DOHH2 (cell line): Measurements from ENCODE around the gene MAPK4.

Experiments
- H3F3A ChIP-seq: fragments of 200-600 bp; sonication (generic), shearing (Covaris generic); 2 replicates; pipeline ENCODE4 v1.6.0; 2016; ENCODE audit warnings: antibody characterized with exemption, mild to moderate bottlenecking; ENCODE audit not compliant: control insufficient read depth, insufficient read depth
- H3K27ac ChIP-seq: fragments of 200-600 bp; sonication (generic); 2 replicates; pipeline ENCODE4 v1.5.1; 2014; ENCODE audit warnings: low read depth, mild to moderate bottlenecking, low read length, moderate library complexity
- H3K27me3 ChIP-seq: fragments of 200-600 bp; sonication (generic); 2 replicates; pipeline ENCODE4 v1.6.1; 2014; ENCODE audit warnings: mild to moderate bottlenecking, low read length, mixed read lengths; ENCODE audit not compliant: control insufficient read depth
- H3K36me3 ChIP-seq: fragments of 200-600 bp; sonication (generic); 2 replicates; pipeline ENCODE4 v1.6.1; 2014; ENCODE audit warnings: mild to moderate bottlenecking, low read length, moderate library complexity, mixed read lengths; ENCODE audit not compliant: control insufficient read depth
- H3K4me1 ChIP-seq: fragments of 200-600 bp; sonication (generic); 2 replicates; pipeline ENCODE4 v1.6.1; 2014; ENCODE audit warnings: mild to moderate bottlenecking, low read length, mixed read lengths; ENCODE audit not compliant: control insufficient read depth
- H3K4me2 ChIP-seq: fragments of 200-600 bp; sonication (generic); 2 replicates; pipeline ENCODE4 v1.6.0; 2014; ENCODE audit warnings: mild to moderate bottlenecking, low read length, moderate library complexity
- H3K4me3 ChIP-seq: fragments of 200-600 bp; sonication (generic); 2 replicates; pipeline ENCODE4 v1.5.1; 2014; ENCODE audit warnings: mild to moderate bottlenecking, low read length, mixed read lengths
- H3K79me2 ChIP-seq: fragments of 200-600 bp; sonication (generic); 2 replicates; pipeline ENCODE4 v1.6.1; 2014; ENCODE audit warnings: mild to moderate bottlenecking, low read length, mixed read lengths; ENCODE audit not compliant: control insufficient read depth
- H3K9me2 ChIP-seq: fragments of 200-600 bp; sonication (generic); replicated peaks from 2 replicates; pipeline ENCODE4 v1.6.1; 2014; ENCODE audit warnings: mild to moderate bottlenecking, low read length, mixed read lengths; ENCODE audit not compliant: control insufficient read depth
- H3K9me3 ChIP-seq: fragments of 200-600 bp; sonication (generic); 2 replicates; pipeline ENCODE4 v1.6.1; 2014; ENCODE audit warnings: antibody characterized with exemption, low read length, mixed read lengths; ENCODE audit not compliant: control insufficient read depth, insufficient read depth
- H4K20me1 ChIP-seq: fragments of 200-600 bp; sonication (generic); 2 replicates; pipeline ENCODE4 v1.6.0; 2014; ENCODE audit warnings: low read depth, mild to moderate bottlenecking, antibody characterized with exemption, low read length, moderate library complexity; ENCODE audit not compliant: control insufficient read depth, insufficient read depth
- CTCF ChIP-seq: fragments of 200-600 bp; sonication (generic); IDR thresholded peaks from one replicate; pipeline ENCODE4 v1.5.1; 2014; ENCODE audit warnings: antibody characterized with exemption, mild to moderate bottlenecking, low read depth, low read length; ENCODE audit not compliant: poor library complexity, severe bottlenecking
- EZH2phosphoT487 ChIP-seq: fragments of 200-600 bp; sonication (generic); IDR thresholded peaks from 2 replicates; pipeline ENCODE4 v1.6.1; 2017; ENCODE audit warnings: borderline replicate concordance, mild to moderate bottlenecking, antibody characterized with exemption, low read length, moderate library complexity, mixed read lengths

The MAPK4 gene

GRCh38 chr18:50715919-50716318 lies 156.0 kb downstream of the MAPK4 start:
- H3K36me3 ChIP-seq, result no peaks in the 10 kb centered on the region
- H3K4me3 ChIP-seq, result no peak overlapping the region
- no peak overlapping the region for H3K27ac ChIP-seq
- TF ChIP-seq EZH2phosphoT487 (no peak), CTCF (no peak)
- H3K9me3 ChIP-seq, result no peaks in the 10 kb centered on the region
- no peaks in the 10 kb centered on the region for H3K27me3 ChIP-seq
- H3F3A ChIP-seq, result no peaks in the 10 kb centered on the region
- H3K4me2 ChIP-seq, result no peak overlapping the region
- H3K9me2 ChIP-seq, result no peaks in the 10 kb centered on the region
- H4K20me1 ChIP-seq, result no peaks in the 10 kb centered on the region
- H3K79me2 ChIP-seq, result no peaks in the 10 kb centered on the region
- no peaks in the 10 kb centered on the region for H3K4me1 ChIP-seq

GRCh38 chr18:50716902-50717301 lies 157.0 kb downstream of the MAPK4 start:
- TF ChIP-seq CTCF (no peak), EZH2phosphoT487 (no peak)
- Histone ChIP-seq H3F3A (no peaks in the 10 kb centered on the region), H3K27ac (no peak overlapping the region), H3K4me1 (no peaks in the 10 kb centered on the region), H3K4me2 (no peak overlapping the region), H3K9me2 (no peaks in the 10 kb centered on the region), H4K20me1 (no peaks in the 10 kb centered on the region), H3K36me3 (no peaks in the 10 kb centered on the region), H3K27me3 (no peaks in the 10 kb centered on the region), H3K9me3 (no peaks in the 10 kb centered on the region), H3K79me2 (no peaks in the 10 kb centered on the region), H3K4me3 (no peak overlapping the region)

GRCh38 chr18:50717563-50717962 lies 157.7 kb downstream of the MAPK4 start:
- H3K4me1 ChIP-seq, result no peaks in the 10 kb centered on the region
- no peak overlapping the region for H3K4me3 ChIP-seq
- TF ChIP-seq CTCF (no peak), EZH2phosphoT487 (no peak)
- no peaks in the 10 kb centered on the region for H3K27me3 ChIP-seq
- no peak overlapping the region for H3K27ac ChIP-seq
- H3K9me3 ChIP-seq, result no peaks in the 10 kb centered on the region
- no peak overlapping the region for H3K4me2 ChIP-seq
- H3F3A ChIP-seq, result no peaks in the 10 kb centered on the region
- H3K79me2 ChIP-seq, result no peaks in the 10 kb centered on the region
- H3K36me3 ChIP-seq, result no peaks in the 10 kb centered on the region
- H4K20me1 ChIP-seq, result no peaks in the 10 kb centered on the region
- H3K9me2 ChIP-seq, result no peaks in the 10 kb centered on the region
